ENCODE results near the gene HERC5. TPM values are rescaled to one million over a fixed set of nuclear protein-coding genes. Genes with fewer than 3 reads are reported as not detected.
"Not testable (repeated sequence)": the region's sequence is repeated elsewhere in the genome, so short reads cannot be mapped to it uniquely, and the experiment has no call there.

The HERC5 gene
- total RNA-seq, 2 donors from 2014 or later: 9.6 to 10.1 TPM

GRCh38 chr4:88435987-88436693 lies 20.8 kb upstream of the HERC5 start:
- WGBS, 2 experiments (ENCODE audit: insufficient coverage in 1 of 2, insufficient read length in 1 of 2): 83 to 86% methylated on average over 1 of the region's 1 CpG
- peaks cover 10% of the 10 kb centered on the region for H3K9me3 Mint-ChIP-seq
- H3K27ac ChIP-seq (ENCODE audit: low read depth, low read length): no peak overlapping the region
- no peak for TF ChIP-seq CTCF (conservative IDR thresholded peaks at IDR 0.05)
- no peak overlapping the region for H3K4me3 ChIP-seq (ENCODE audit: low read length)
- H3K36me3 ChIP-seq (ENCODE audit: control insufficient read depth, insufficient read depth, low read length): no peaks in the 10 kb centered on the region
- DNase-seq: no peak
- no peak overlapping the region for H3K9ac ChIP-seq (ENCODE audit: extremely low read depth, low read length, poor library complexity, severe bottlenecking)
- peaks cover 11% of the 10 kb centered on the region for H3K9me3 ChIP-seq (ENCODE audit: control insufficient read depth, low read length)
- no peaks in the 10 kb centered on the region for H3K27me3 ChIP-seq (ENCODE audit: control insufficient read depth, insufficient read depth, low read length, poor library complexity, severe bottlenecking)
- H3K4me1 Mint-ChIP-seq: no peaks in the 10 kb centered on the region
- no peak overlapping the region for H3K27ac Mint-ChIP-seq
- H3K36me3 Mint-ChIP-seq (ENCODE audit: low read depth): peaks cover 17% of the 10 kb centered on the region
- H3K27me3 Mint-ChIP-seq (ENCODE audit: insufficient read depth): no peaks in the 10 kb centered on the region
- H3K4me1 ChIP-seq (ENCODE audit: control insufficient read depth, insufficient read depth, low read length): no peaks in the 10 kb centered on the region
- no peak overlapping the region for H3K4me3 Mint-ChIP-seq

DNA sequence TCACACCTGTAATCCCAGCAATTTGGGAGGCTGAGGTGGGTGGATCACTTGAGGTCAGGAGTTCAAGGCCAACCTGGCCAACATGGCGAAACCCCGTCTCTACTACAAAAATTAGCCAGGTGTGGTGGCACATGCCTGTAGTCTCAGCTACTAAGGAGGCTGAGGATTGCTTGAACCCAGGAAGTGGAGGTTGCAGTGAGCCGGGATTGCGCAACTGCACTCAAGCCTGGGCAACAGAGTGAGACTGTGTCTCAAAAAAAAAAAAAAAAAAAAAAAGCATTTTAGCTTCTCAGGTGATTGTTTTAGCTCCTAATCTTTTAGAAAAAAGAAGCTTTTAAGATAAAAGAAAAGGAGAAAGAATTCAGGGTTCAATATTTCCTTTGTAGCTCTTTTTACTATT lies 19.0 kb upstream of the HERC5 start:
- not testable (repeated sequence) for H3K4me1 ChIP-seq (ENCODE audit: control insufficient read depth, insufficient read depth, low read length); H3K27me3 Mint-ChIP-seq (ENCODE audit: insufficient read depth); H3K27ac ChIP-seq (ENCODE audit: low read depth, low read length); H3K27me3 ChIP-seq (ENCODE audit: control insufficient read depth, insufficient read depth, low read length, poor library complexity, severe bottlenecking); H3K27ac Mint-ChIP-seq; H3K4me1 Mint-ChIP-seq; H3K4me3 ChIP-seq (ENCODE audit: low read length); H3K4me3 Mint-ChIP-seq; H3K36me3 ChIP-seq (ENCODE audit: control insufficient read depth, insufficient read depth, low read length); DNase-seq; H3K9ac ChIP-seq (ENCODE audit: extremely low read depth, low read length, poor library complexity, severe bottlenecking)
- H3K9me3 ChIP-seq (ENCODE audit: control insufficient read depth, low read length): peaks cover 17% of the 10 kb centered on the region
- WGBS, 2 experiments (ENCODE audit: insufficient coverage in 1 of 2, insufficient read length in 1 of 2): 94 to 100% methylated on average over 3 to 4 of the region's 4 CpGs
- H3K9me3 Mint-ChIP-seq: peaks cover 17% of the 10 kb centered on the region
- peaks cover 30% of the 10 kb centered on the region for H3K36me3 Mint-ChIP-seq (ENCODE audit: low read depth)

GRCh38 chr4:88439161-88439760 lies 17.7 kb upstream of the HERC5 start:
- H3K27me3 ChIP-seq (ENCODE audit: control insufficient read depth, insufficient read depth, low read length, poor library complexity, severe bottlenecking): no peaks in the 10 kb centered on the region
- peaks cover 12% of the 10 kb centered on the region for H3K9me3 Mint-ChIP-seq
- no peaks in the 10 kb centered on the region for H3K27me3 Mint-ChIP-seq (ENCODE audit: insufficient read depth)
- no peak overlapping the region for H3K4me3 ChIP-seq (ENCODE audit: low read length)
- DNase-seq: no peak
- no peak overlapping the region for H3K27ac ChIP-seq (ENCODE audit: low read depth, low read length)
- peaks cover 22% of the 10 kb centered on the region for H3K36me3 Mint-ChIP-seq (ENCODE audit: low read depth)
- no peak overlapping the region for H3K4me3 Mint-ChIP-seq
- no peak for TF ChIP-seq CTCF (conservative IDR thresholded peaks at IDR 0.05)
- WGBS, 2 experiments (ENCODE audit: insufficient coverage in 1 of 2, insufficient read length in 1 of 2): 94 to 100% methylated on average over 1 to 3 of the region's 3 CpGs
- H3K9ac ChIP-seq (ENCODE audit: extremely low read depth, low read length, poor library complexity, severe bottlenecking): no peak overlapping the region
- H3K36me3 ChIP-seq (ENCODE audit: control insufficient read depth, insufficient read depth, low read length): peaks cover 4% of the 10 kb centered on the region
- peaks cover 6% of the 10 kb centered on the region for H3K9me3 ChIP-seq (ENCODE audit: control insufficient read depth, low read length)
- no peaks in the 10 kb centered on the region for H3K4me1 Mint-ChIP-seq
- H3K4me1 ChIP-seq (ENCODE audit: control insufficient read depth, insufficient read depth, low read length): no peaks in the 10 kb centered on the region
- no peak overlapping the region for H3K27ac Mint-ChIP-seq

All from endodermal cell (in vitro differentiated cells).